ENCODE data around the gene SYTL5. TPM values are rescaled to one million over a fixed set of nuclear protein-coding genes. Genes with fewer than 3 reads are reported as not detected.

SYTL5 gene
- total RNA-seq, 4 donors from 2014 or later = 0.15 to 0.79 (median 0.42) TPM; not detected in 1

DNA sequence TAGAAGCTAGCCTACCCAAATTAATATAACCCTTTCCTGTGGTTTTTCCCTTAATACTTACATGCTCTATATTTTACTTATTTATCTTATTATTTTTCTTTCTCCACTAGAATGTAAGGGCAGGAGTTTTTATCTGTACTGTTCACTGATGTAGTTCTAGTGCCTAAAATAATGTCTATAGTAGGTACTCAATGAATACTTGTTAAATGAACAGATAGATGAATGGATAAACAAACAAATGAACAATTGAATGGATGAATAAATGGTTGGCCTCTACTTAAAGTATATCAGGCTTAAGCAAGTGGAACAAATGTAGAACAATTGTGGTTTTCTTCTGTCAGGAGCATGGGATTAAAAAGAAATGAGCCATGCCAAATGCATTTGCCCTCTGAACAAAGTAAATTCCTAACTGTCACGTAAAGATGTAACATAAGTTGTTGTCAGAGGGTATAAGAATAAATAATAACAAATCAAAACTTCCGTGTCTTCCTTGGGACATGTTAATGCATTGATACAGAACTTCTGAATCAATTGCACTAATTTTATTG is 54.1 kb downstream of the SYTL5 start:
- no peak for DNase-seq (ENCODE audit: low spot score in 2 of 2)
- intact Hi-C loops (cut with DNase I; ENCODE audit: low total_unique reads) = no loop called here
- TF ChIP-seq POLR2A (IDR thresholded peaks at IDR 0.05) = no peak
- TF ChIP-seq, protein P1, sequence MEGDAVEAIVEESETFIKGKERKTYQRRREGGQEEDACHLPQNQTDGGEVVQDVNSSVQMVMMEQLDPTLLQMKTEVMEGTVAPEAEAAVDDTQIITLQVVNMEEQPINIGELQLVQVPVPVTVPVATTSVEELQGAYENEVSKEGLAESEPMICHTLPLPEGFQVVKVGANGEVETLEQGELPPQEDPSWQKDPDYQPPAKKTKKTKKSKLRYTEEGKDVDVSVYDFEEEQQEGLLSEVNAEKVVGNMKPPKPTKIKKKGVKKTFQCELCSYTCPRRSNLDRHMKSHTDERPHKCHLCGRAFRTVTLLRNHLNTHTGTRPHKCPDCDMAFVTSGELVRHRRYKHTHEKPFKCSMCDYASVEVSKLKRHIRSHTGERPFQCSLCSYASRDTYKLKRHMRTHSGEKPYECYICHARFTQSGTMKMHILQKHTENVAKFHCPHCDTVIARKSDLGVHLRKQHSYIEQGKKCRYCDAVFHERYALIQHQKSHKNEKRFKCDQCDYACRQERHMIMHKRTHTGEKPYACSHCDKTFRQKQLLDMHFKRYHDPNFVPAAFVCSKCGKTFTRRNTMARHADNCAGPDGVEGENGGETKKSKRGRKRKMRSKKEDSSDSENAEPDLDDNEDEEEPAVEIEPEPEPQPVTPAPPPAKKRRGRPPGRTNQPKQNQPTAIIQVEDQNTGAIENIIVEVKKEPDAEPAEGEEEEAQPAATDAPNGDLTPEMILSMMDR (IDR thresholded peaks at IDR 0.05) = no peak
- H3K4me3 ChIP-seq (ENCODE audit: low read depth, poor library complexity, severe bottlenecking) = no peak overlapping the region
- 69 to 85% methylated on average over 2 of the region's 2 CpGs for WGBS, 2 donors

DNA sequence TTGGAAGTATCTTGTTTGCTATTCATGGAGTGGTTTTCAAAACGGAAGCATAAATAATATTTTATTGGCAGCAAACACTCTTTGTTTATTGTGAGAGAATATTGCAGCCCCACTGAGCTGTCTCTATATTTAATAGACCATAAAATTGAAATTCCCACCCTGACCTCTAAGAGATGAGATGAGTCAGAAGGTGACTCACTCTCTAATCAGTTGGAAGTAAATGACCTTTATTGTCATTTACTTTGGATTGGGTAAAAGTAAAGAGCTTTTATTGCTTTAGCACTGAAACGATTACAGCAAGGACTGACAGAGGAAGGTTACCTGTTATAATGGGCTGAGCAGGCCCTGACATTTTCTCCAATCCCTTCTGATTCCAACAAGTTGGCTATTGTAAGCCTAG is 55.0 kb downstream of the SYTL5 start:
- intact Hi-C loops (cut with DNase I; ENCODE audit: low total_unique reads) = no loop called here
- DNase-seq (ENCODE audit: low spot score in 2 of 2) = no peak
- no peak overlapping the region for H3K4me3 ChIP-seq (ENCODE audit: low read depth, poor library complexity, severe bottlenecking)
- 26% methylated on average over 2 of the region's 2 CpGs for WGBS, 2 donors
- no peak for TF ChIP-seq POLR2A (IDR thresholded peaks at IDR 0.05)
- TF ChIP-seq, protein P1 (IDR thresholded peaks at IDR 0.05) = no peak

DNA sequence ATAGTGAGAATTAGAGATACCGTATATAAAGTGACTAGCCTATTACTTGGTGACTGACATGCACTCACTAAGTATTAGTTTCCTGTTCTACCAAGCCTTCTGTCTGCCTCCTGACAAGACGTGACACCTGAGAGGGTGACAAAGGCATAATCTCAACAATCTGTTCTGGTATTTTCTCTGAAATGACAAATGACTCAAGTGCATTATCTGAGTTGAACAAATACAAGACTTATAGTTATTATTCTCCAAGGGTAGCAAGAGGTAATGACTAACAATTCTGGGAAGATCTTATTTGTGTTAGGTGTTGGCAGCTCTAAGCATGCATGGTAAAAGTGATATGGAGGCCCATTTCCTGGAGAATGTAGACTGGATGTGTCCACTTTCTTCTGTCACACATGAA is 60.6 kb downstream of the SYTL5 start:
- WGBS, 2 donors = 62 to 86% methylated on average over 2 of the region's 2 CpGs
- intact Hi-C loops (cut with DNase I; ENCODE audit: low total_unique reads) = no loop called here
- no peak for DNase-seq (ENCODE audit: low spot score in 2 of 2)

DNA sequence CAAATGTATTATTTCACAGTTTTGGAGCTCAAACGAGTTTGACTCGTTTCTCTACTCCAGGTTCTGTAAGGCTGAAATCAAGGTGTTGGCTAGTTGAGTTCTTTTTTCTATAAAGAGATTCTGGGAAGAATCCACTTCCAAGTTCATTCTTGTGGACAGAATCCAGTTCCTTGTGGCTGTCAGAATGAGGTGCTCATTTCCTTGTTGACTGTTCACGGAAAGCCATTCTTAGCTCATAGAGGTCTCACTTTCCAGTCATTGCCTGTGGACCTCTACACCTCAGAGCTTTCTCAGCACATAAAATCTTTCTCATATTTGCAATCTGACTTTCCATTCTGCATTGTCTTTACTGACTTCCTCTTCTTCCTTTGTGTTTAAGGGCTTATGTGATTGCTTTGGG is 62.9 kb downstream of the SYTL5 start:
- no peak for DNase-seq (ENCODE audit: low spot score in 2 of 2)
- no peak for TF ChIP-seq POLR2A (IDR thresholded peaks at IDR 0.05)
- TF ChIP-seq, protein P1 (IDR thresholded peaks at IDR 0.05) = no peak
- no peak overlapping the region for H3K4me3 ChIP-seq (ENCODE audit: low read depth, poor library complexity, severe bottlenecking)
- WGBS, 2 donors = 35 to 56% methylated on average over 3 of the region's 3 CpGs
- intact Hi-C loops (cut with DNase I; ENCODE audit: low total_unique reads) = no loop called here

More for the DNA sequence above, 60.6 kb downstream of the SYTL5 start:
- H3K4me3 ChIP-seq (ENCODE audit: low read depth, poor library complexity, severe bottlenecking) = no peak overlapping the region
- no peak for TF ChIP-seq POLR2A (IDR thresholded peaks at IDR 0.05)
- TF ChIP-seq, protein P1 (IDR thresholded peaks at IDR 0.05) = no peak

DNA sequence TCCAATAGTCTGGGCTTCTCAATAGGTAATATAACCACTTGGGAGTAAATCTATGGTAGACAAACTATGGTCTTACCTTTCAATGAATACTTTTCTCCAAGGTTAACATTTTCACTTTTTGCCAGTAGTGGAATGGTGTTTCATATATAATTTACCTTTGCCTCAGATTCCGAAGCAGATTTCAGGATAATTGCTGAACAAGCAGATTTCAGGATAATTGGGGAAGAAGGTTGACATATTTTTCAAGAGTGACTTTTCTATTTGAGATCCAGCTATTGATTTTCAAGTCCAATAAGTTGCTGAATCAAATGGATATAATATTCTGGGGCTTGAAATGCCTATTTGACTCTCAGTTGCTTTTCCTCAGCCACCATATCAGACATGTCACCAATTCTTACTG is 63.6 kb downstream of the SYTL5 start:
- 81 to 85% methylated on average over 1 of the region's 1 CpG for WGBS, 2 donors
- no peak overlapping the region for H3K4me3 ChIP-seq (ENCODE audit: low read depth, poor library complexity, severe bottlenecking)
- intact Hi-C loops (cut with DNase I; ENCODE audit: low total_unique reads) = no loop called here
- DNase-seq (ENCODE audit: low spot score in 2 of 2) = no peak
- TF ChIP-seq POLR2A (IDR thresholded peaks at IDR 0.05) = no peak
- TF ChIP-seq, protein P1 (IDR thresholded peaks at IDR 0.05) = no peak

DNA sequence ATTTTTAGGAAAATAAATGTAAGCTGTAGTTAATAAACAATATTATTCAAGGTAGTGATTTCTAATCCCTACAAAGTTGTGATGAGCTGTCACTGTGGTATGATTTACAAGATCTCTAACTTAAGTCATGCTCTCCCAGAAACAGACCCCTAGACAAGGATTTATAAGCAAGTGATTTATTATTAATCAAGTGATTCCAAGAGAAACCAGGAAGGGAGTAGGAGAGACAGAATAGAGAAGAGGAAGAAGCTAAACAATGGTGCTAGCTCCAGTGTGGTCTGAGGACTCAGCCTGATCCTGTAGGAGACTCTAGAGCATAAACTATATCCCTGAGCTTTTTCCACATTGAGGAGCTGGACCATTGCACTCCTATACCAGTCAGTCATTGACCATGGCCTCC is 73.1 kb downstream of the SYTL5 start:
- TF ChIP-seq POLR2A (IDR thresholded peaks at IDR 0.05) = no peak
- TF ChIP-seq, protein P1 (IDR thresholded peaks at IDR 0.05) = no peak
- no peak overlapping the region for H3K4me3 ChIP-seq (ENCODE audit: low read depth, poor library complexity, severe bottlenecking)
- intact Hi-C loops (cut with DNase I; ENCODE audit: low total_unique reads) = no loop called here
- DNase-seq (ENCODE audit: low spot score in 2 of 2) = no peak
